Fibroblast of pulmonary artery (primary cell): ENCODE results near the gene RASGEF1C.

ENCODE experiments used
- DNase-seq: peaks from one replicate; pipeline ENCODE4 v3.0.0-alpha.2; 2010; ENCODE audit warnings: low read depth
- H3K4me3 ChIP-seq: replicated peaks from 2 replicates; pipeline ENCODE4 v1.5.1; 2011; ENCODE audit warnings: low read depth, mild to moderate bottlenecking, control low read depth, low read length, moderate library complexity
- TF ChIP-seq, protein P1 (sequence below): IDR thresholded peaks from 2 replicates; pipeline ENCODE4 v1.5.1; 2011; ENCODE audit warnings: mild to moderate bottlenecking, control low read depth, low read length, inconsistent platforms; ENCODE audit errors: missing control alignments

RASGEF1C gene

DNA sequence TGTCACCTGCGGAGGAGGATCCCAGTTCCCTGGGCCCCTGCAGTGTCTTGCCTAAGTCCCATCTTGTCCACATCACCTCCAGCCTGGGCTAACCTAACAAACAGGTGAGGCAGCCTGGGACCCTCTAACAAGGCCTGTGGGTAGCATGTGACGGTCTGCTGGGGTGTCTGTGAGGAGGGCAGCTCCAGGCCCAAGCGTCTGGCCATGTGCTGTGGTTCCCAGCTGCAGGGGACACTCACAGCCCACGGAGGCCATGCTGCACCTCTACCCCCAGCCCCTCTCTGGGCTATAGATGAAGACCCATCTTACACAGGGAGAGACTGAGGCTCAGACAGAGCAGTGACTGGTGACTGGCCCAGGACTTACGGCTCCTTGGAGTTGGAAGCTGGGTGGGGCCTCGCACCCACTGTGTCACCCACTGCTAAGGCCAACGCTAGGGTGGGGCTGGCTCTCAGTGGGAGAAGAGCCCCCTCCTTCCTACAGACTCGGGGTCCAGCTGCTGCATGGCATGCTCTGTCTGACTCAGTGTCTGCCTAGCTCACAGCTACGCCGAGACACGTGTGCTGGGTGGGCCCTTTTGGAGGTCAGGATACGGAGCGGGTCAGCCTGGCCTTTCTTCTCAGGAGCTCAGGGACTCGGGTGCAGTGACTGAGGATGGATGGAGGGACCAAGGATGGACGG is 96.7 kb downstream of the RASGEF1C start:
- TF ChIP-seq, protein P1, sequence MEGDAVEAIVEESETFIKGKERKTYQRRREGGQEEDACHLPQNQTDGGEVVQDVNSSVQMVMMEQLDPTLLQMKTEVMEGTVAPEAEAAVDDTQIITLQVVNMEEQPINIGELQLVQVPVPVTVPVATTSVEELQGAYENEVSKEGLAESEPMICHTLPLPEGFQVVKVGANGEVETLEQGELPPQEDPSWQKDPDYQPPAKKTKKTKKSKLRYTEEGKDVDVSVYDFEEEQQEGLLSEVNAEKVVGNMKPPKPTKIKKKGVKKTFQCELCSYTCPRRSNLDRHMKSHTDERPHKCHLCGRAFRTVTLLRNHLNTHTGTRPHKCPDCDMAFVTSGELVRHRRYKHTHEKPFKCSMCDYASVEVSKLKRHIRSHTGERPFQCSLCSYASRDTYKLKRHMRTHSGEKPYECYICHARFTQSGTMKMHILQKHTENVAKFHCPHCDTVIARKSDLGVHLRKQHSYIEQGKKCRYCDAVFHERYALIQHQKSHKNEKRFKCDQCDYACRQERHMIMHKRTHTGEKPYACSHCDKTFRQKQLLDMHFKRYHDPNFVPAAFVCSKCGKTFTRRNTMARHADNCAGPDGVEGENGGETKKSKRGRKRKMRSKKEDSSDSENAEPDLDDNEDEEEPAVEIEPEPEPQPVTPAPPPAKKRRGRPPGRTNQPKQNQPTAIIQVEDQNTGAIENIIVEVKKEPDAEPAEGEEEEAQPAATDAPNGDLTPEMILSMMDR, result no peak
- no peak overlapping the region for H3K4me3 ChIP-seq

DNA sequence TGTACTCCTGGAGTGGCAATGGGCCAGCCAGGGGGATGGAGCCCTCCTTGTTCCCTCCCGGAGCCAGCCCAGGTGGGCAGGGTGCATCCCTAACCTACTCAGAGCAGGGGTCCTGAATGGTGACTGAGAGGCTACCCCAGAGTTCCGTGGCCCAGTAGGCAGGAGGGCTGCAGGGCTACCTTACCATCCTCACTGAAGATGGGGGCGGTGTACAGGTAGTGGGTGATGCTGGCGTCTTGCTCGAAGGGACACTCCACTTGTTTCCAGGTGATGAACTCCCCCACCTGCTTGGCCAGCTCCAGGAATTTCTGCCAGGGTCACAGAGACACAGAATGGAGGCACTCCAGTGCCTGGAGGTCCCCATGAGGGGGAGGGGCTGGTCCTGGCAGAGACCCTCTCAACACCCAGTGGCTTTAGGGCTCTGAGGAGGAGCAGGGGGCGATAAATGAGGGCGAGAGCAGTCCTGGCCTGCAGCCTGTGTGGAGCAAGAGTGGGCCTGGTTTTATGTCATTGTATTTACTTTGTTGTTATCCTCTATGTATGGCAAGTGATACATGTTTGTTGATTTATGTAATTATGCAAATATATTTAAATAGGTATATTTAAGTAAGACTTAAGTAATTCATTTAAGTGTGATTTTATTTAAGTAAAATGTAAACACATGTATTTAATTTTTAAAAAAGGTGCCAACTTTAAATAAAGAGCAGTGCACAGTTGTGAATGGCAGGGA is 97.6 kb downstream of the RASGEF1C start:
- TF ChIP-seq, protein P1, result no peak
- no peak overlapping the region for H3K4me3 ChIP-seq
- DNase-seq, result no peak

More for the DNA sequence above, 96.7 kb downstream of the RASGEF1C start:
- no peak for DNase-seq

DNA sequence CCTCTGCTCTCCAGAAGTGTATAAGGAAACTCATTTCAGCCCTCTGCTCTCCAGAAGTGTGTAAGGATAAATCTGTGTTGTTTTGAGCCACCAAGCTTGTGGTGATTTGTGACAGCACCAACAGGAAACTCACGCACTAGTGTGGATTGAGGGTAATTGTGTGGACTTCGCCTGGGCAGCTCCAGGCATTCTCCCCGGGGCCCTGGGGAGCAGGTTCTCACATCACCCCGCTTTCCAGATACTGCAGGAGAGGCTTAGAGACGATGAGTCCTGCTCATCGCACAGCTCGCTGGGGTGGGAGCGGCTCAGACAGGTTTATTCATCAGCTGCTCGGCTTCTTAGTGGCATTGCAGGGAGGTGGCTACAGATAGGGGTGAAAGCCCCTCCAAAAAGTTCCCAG is 99.1 kb downstream of the RASGEF1C start:
- no peak overlapping the region for H3K4me3 ChIP-seq
- DNase-seq, result no peak
- TF ChIP-seq, protein P1, result no peak

GRCh38 chr5:180107005-180107404 is 102.0 kb downstream of the RASGEF1C start:
- TF ChIP-seq, protein P1, result no peak
- no peak for DNase-seq
- no peak overlapping the region for H3K4me3 ChIP-seq

GRCh38 chr5:180105827-180106312 is 103.1 kb downstream of the RASGEF1C start:
- DNase-seq, result peak; percentile 20
- no peak overlapping the region for H3K4me3 ChIP-seq
- TF ChIP-seq, protein P1, result no peak

DNA sequence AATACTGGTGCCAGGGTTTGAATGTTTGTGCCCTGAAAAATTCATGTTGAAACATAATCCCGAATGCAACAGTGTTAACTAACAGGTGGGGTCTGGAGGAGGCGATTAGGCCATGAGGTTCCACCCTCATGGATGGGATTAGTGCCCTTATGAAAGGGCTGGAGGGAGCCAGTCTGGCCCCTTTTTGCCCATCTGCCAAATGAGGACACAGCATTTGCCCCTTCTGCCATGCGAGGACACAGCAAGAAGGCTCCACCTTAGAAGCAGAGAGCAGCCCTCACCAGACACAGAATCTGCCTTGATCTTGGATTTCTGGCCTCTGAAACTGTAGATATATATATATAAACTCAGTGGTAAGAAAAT is 104.9 kb downstream of the RASGEF1C start:
- no peak for DNase-seq
- TF ChIP-seq, protein P1, result no peak
- H3K4me3 ChIP-seq, result no peak overlapping the region
